ENCODE results near the gene DNAI1.

DNAI1 gene

GRCh38 chr9:34501372-34501771 is 42.8 kb downstream of the DNAI1 start (continued):
- TF ChIP-seq OSR1 (CRISPR knock-in tag; IDR thresholded peaks at IDR 0.05) (no peak), TOX (CRISPR knock-in tag; IDR thresholded peaks at IDR 0.05; ENCODE audit: borderline replicate concordance) (no peak)

- TF ChIP-seq ZNF565 (CRISPR knock-in tag; conservative IDR thresholded peaks at IDR 0.05; ENCODE audit: low read depth): no peak
- TF ChIP-seq CSDC2 (CRISPR knock-in tag; IDR thresholded peaks at IDR 0.05): no peak
- TF ChIP-seq CREB5 (CRISPR knock-in tag; IDR thresholded peaks at IDR 0.05; ENCODE audit: low read depth): no peak
- TF ChIP-seq PATZ1 (CRISPR knock-in tag; IDR thresholded peaks at IDR 0.05; ENCODE audit: borderline replicate concordance): no peak
- TF ChIP-seq ZFP30 (CRISPR knock-in tag; IDR thresholded peaks at IDR 0.05): no peak
- no peak for TF ChIP-seq ZC3H10 (CRISPR knock-in tag; IDR thresholded peaks at IDR 0.05)
- no peak for TF ChIP-seq ZNF8 (CRISPR knock-in tag; IDR thresholded peaks at IDR 0.05)
- no peak for TF ChIP-seq ARNTL (CRISPR knock-in tag; IDR thresholded peaks at IDR 0.05; ENCODE audit: borderline replicate concordance, low read depth)
- no peak for TF ChIP-seq PPARA (CRISPR knock-in tag; IDR thresholded peaks at IDR 0.05; ENCODE audit: borderline replicate concordance)
- no peak for TF ChIP-seq OSR1 (CRISPR knock-in tag; IDR thresholded peaks at IDR 0.05)
- TF ChIP-seq BACH2 (CRISPR knock-in tag; IDR thresholded peaks at IDR 0.05; ENCODE audit: borderline replicate concordance): no peak
- no peak for TF ChIP-seq POU6F1 (CRISPR knock-in tag; IDR thresholded peaks at IDR 0.05; ENCODE audit: borderline replicate concordance, low read depth)
- no peak for TF ChIP-seq CSRNP3 (CRISPR knock-in tag; IDR thresholded peaks at IDR 0.05)
- no peak for TF ChIP-seq GLIS3 (CRISPR knock-in tag; IDR thresholded peaks at IDR 0.05)
- no peak for TF ChIP-seq ESRRG (CRISPR knock-in tag; IDR thresholded peaks at IDR 0.05)
- TF ChIP-seq ISL1 (CRISPR knock-in tag; IDR thresholded peaks at IDR 0.05): no peak
- TF ChIP-seq TOX (CRISPR knock-in tag; IDR thresholded peaks at IDR 0.05; ENCODE audit: borderline replicate concordance): no peak
- TF ChIP-seq TSHZ2 (CRISPR knock-in tag; IDR thresholded peaks at IDR 0.05): no peak
- TF ChIP-seq ZNF70 (CRISPR knock-in tag; IDR thresholded peaks at IDR 0.05): no peak
- peak; percentile 65 for ATAC-seq
These were observed 43.4 kb downstream of the DNAI1 start for GRCh38 chr9:34501889-34502425.

GRCh38 chr9:34502471-34502870 is 43.9 kb downstream of the DNAI1 start:
- TF ChIP-seq ZFP30 (CRISPR knock-in tag; IDR thresholded peaks at IDR 0.05) (no peak), SNAI2 (CRISPR knock-in tag; IDR thresholded peaks at IDR 0.05) (no peak), PATZ1 (CRISPR knock-in tag; IDR thresholded peaks at IDR 0.05; ENCODE audit: borderline replicate concordance) (no peak), PPARA (CRISPR knock-in tag; IDR thresholded peaks at IDR 0.05; ENCODE audit: borderline replicate concordance) (no peak), ZNF565 (CRISPR knock-in tag; conservative IDR thresholded peaks at IDR 0.05; ENCODE audit: low read depth) (no peak), ZNF8 (CRISPR knock-in tag; IDR thresholded peaks at IDR 0.05) (no peak), ISL1 (CRISPR knock-in tag; IDR thresholded peaks at IDR 0.05) (no peak), CSRNP3 (CRISPR knock-in tag; IDR thresholded peaks at IDR 0.05) (no peak), CREB5 (CRISPR knock-in tag; IDR thresholded peaks at IDR 0.05; ENCODE audit: low read depth) (no peak), ZNF70 (CRISPR knock-in tag; IDR thresholded peaks at IDR 0.05) (no peak), TCF4 (CRISPR knock-in tag; IDR thresholded peaks at IDR 0.05; ENCODE audit: borderline replicate concordance) (no peak), ARNTL (CRISPR knock-in tag; IDR thresholded peaks at IDR 0.05; ENCODE audit: borderline replicate concordance, low read depth) (no peak), TOX (CRISPR knock-in tag; IDR thresholded peaks at IDR 0.05; ENCODE audit: borderline replicate concordance) (no peak), BACH2 (CRISPR knock-in tag; IDR thresholded peaks at IDR 0.05; ENCODE audit: borderline replicate concordance) (no peak), ZFP3 (CRISPR knock-in tag; IDR thresholded peaks at IDR 0.05) (no peak)
- no peak for ATAC-seq

Data from SK-N-SH treated with all-trans-retinoic acid at 6 μM for 48 hours (cell line).